GM19395 (cell line): ENCODE data around the gene SLC43A2.
"Not testable (repeated sequence)": the region's sequence is repeated elsewhere in the genome, so short reads cannot be mapped to it uniquely, and the experiment has no call there.

Source experiments
- ATAC-seq: cut with Tn5 transposase; IDR thresholded peaks from one replicate; pipeline ENCODE4 v1.9.1; 2021; ENCODE audit warnings: mild to moderate bottlenecking, moderate library complexity; ENCODE audit not compliant: unreplicated experiment

SLC43A2 gene

GRCh38 chr17:1565877-1566276 is 62.8 kb downstream of the SLC43A2 start:
- no peak for ATAC-seq

- no peak for ATAC-seq
Measured at GRCh38 chr17:1563786-1564613, 64.6 kb downstream of the SLC43A2 start.

- not testable (repeated sequence) for ATAC-seq
Measured at GRCh38 chr17:1563471-1563785, 65.2 kb downstream of the SLC43A2 start.

GRCh38 chr17:1562176-1562643 is 66.4 kb downstream of the SLC43A2 start:
- ATAC-seq, result peak; percentile 44

GRCh38 chr17:1561420-1562175 is 67.0 kb downstream of the SLC43A2 start:
- peak; percentile 27 for ATAC-seq

GRCh38 chr17:1560858-1561355 is 67.7 kb downstream of the SLC43A2 start:
- no peak for ATAC-seq

GRCh38 chr17:1560101-1560857 is 68.4 kb downstream of the SLC43A2 start:
- no peak for ATAC-seq

- no peak for ATAC-seq
Measured at GRCh38 chr17:1559047-1560043, 69.3 kb downstream of the SLC43A2 start.

GRCh38 chr17:1558401-1558800 is 70.2 kb downstream of the SLC43A2 start:
- ATAC-seq, result no peak

- ATAC-seq, result no peak
Measured at GRCh38 chr17:1557355-1558095, 71.1 kb downstream of the SLC43A2 start.

- ATAC-seq, result no peak
Measured at GRCh38 chr17:1555651-1556471, 72.8 kb downstream of the SLC43A2 start.

GRCh38 chr17:1554751-1555540 is 73.7 kb downstream of the SLC43A2 start:
- no peak for ATAC-seq

- ATAC-seq, result no peak
Measured at GRCh38 chr17:1553354-1554266, 75.0 kb downstream of the SLC43A2 start.

- no peak for ATAC-seq
Measured at GRCh38 chr17:1552932-1553331, 75.7 kb downstream of the SLC43A2 start.

GRCh38 chr17:1551741-1552140 is 76.9 kb downstream of the SLC43A2 start:
- no peak for ATAC-seq

GRCh38 chr17:1548032-1548431 is 80.6 kb downstream of the SLC43A2 start:
- no peak for ATAC-seq
